ENCODE results near the gene B3GNT2.

The B3GNT2 gene

GRCh38 chr2:62195421-62196277 is at the start of gene B3GNT2 (continued):
- TF ChIP-seq, protein P1, sequence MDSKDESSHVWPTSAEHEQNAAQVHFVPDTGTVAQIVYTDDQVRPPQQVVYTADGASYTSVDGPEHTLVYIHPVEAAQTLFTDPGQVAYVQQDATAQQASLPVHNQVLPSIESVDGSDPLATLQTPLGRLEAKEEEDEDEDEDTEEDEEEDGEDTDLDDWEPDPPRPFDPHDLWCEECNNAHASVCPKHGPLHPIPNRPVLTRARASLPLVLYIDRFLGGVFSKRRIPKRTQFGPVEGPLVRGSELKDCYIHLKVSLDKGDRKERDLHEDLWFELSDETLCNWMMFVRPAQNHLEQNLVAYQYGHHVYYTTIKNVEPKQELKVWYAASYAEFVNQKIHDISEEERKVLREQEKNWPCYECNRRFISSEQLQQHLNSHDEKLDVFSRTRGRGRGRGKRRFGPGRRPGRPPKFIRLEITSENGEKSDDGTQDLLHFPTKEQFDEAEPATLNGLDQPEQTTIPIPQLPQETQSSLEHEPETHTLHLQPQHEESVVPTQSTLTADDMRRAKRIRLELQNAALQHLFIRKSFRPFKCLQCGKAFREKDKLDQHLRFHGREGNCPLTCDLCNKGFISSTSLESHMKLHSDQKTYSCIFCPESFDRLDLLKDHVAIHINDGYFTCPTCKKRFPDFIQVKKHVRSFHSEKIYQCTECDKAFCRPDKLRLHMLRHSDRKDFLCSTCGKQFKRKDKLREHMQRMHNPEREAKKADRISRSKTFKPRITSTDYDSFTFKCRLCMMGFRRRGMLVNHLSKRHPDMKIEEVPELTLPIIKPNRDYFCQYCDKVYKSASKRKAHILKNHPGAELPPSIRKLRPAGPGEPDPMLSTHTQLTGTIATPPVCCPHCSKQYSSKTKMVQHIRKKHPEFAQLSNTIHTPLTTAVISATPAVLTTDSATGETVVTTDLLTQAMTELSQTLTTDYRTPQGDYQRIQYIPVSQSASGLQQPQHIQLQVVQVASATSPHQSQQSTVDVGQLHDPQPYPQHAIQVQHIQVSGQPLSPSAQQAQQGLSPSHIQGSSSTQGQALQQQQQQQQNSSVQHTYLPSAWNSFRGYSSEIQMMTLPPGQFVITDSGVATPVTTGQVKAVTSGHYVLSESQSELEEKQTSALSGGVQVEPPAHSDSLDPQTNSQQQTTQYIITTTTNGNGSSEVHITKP (tag by site-specific recombination; IDR thresholded peaks at IDR 0.05): peak; percentile 58
- TF ChIP-seq TRIM28 (IDR thresholded peaks at IDR 0.05; ENCODE audit: borderline replicate concordance, low read length): no peak
- TF ChIP-seq HOXA7 (CRISPR knock-in tag; IDR thresholded peaks at IDR 0.05; ENCODE audit: borderline replicate concordance): no peak
- no peak for TF ChIP-seq MZF1 (tag by site-specific recombination; IDR thresholded peaks at IDR 0.05; ENCODE audit: borderline replicate concordance)
- TF ChIP-seq, protein P2, sequence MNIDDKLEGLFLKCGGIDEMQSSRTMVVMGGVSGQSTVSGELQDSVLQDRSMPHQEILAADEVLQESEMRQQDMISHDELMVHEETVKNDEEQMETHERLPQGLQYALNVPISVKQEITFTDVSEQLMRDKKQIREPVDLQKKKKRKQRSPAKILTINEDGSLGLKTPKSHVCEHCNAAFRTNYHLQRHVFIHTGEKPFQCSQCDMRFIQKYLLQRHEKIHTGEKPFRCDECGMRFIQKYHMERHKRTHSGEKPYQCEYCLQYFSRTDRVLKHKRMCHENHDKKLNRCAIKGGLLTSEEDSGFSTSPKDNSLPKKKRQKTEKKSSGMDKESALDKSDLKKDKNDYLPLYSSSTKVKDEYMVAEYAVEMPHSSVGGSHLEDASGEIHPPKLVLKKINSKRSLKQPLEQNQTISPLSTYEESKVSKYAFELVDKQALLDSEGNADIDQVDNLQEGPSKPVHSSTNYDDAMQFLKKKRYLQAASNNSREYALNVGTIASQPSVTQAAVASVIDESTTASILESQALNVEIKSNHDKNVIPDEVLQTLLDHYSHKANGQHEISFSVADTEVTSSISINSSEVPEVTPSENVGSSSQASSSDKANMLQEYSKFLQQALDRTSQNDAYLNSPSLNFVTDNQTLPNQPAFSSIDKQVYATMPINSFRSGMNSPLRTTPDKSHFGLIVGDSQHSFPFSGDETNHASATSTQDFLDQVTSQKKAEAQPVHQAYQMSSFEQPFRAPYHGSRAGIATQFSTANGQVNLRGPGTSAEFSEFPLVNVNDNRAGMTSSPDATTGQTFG (tag by site-specific recombination; IDR thresholded peaks at IDR 0.05; ENCODE audit: borderline replicate concordance): no peak
- TF ChIP-seq ZNF561 (tag by site-specific recombination; IDR thresholded peaks at IDR 0.05; ENCODE audit: borderline replicate concordance): 0 out of 2 replicates have a peak, but pooled peaks have one; percentile 51
- no peak for TF ChIP-seq ZBTB6 (tag by site-specific recombination; IDR thresholded peaks at IDR 0.05)
- no peak for TF ChIP-seq REST (tag by site-specific recombination; IDR thresholded peaks at IDR 0.05)
- no peak for TF ChIP-seq ZNF658 (tag by site-specific recombination; IDR thresholded peaks at IDR 0.05)
- TF ChIP-seq SALL2 (tag by site-specific recombination; IDR thresholded peaks at IDR 0.05; ENCODE audit: borderline replicate concordance): no peak
- no peak for TF ChIP-seq ZNF416 (tag by site-specific recombination; IDR thresholded peaks at IDR 0.05)
- TF ChIP-seq KLF10 (tag by site-specific recombination; IDR thresholded peaks at IDR 0.05): no peak
- no peak for TF ChIP-seq ZNF292 (tag by site-specific recombination; IDR thresholded peaks at IDR 0.05; ENCODE audit: borderline replicate concordance, low read depth)
- no peak for TF ChIP-seq ZNF10 (tag by site-specific recombination; IDR thresholded peaks at IDR 0.05)
- TF ChIP-seq ZNF335 (tag by site-specific recombination; conservative IDR thresholded peaks at IDR 0.05): no peak; the same call in none of the 2 replicates
- TF ChIP-seq ZFP37 (tag by site-specific recombination; IDR thresholded peaks at IDR 0.05): no peak
- TF ChIP-seq SP2 (tag by site-specific recombination; IDR thresholded peaks at IDR 0.05): peak; percentile 19
- TF ChIP-seq IKZF3 (tag by site-specific recombination; IDR thresholded peaks at IDR 0.05): no peak
- no peak for TF ChIP-seq ZNF707 (tag by site-specific recombination; IDR thresholded peaks at IDR 0.05)
- no peak for TF ChIP-seq ZNF837 (tag by site-specific recombination; IDR thresholded peaks at IDR 0.05)
- no peak for TF ChIP-seq ZNF510 (tag by site-specific recombination; IDR thresholded peaks at IDR 0.05; ENCODE audit: insufficient replicate concordance)
- TF ChIP-seq HOXC10 (CRISPR knock-in tag; IDR thresholded peaks at IDR 0.05): no peak
- TF ChIP-seq ZNF23 (tag by site-specific recombination; IDR thresholded peaks at IDR 0.05; ENCODE audit: borderline replicate concordance): no peak
- TF ChIP-seq, protein P3, sequence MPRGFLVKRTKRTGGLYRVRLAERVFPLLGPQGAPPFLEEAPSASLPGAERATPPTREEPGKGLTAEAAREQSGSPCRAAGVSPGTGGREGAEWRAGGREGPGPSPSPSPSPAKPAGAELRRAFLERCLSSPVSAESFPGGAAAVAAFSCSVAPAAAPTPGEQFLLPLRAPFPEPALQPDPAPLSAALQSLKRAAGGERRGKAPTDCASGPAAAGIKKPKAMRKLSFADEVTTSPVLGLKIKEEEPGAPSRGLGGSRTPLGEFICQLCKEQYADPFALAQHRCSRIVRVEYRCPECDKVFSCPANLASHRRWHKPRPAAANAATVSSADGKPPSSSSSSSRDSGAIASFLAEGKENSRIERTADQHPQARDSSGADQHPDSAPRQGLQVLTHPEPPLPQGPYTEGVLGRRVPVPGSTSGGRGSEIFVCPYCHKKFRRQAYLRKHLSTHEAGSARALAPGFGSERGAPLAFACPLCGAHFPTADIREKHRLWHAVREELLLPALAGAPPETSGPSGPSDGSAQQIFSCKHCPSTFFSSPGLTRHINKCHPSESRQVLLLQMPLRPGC (tag by site-specific recombination; IDR thresholded peaks at IDR 0.05): no peak
- TF ChIP-seq ZNF660 (tag by site-specific recombination; IDR thresholded peaks at IDR 0.05): 0 out of 2 replicates have a peak, but pooled peaks have one; percentile 37
- TF ChIP-seq ZNF132 (tag by site-specific recombination; IDR thresholded peaks at IDR 0.05; ENCODE audit: borderline replicate concordance): no peak
- no peak for TF ChIP-seq ZNF571 (tag by site-specific recombination; IDR thresholded peaks at IDR 0.05)
